GM12864 (cell line): ENCODE measurements around the gene KHDRBS2.

ENCODE experiments used
- DNase-seq: peaks from one replicate; pipeline ENCODE4 v3.0.0-alpha.2; 2011; ENCODE audit warnings: low read depth
- H3K4me3 ChIP-seq: 2 replicates; pipeline ENCODE4 v1.5.1; 2011; ENCODE audit warnings: mild to moderate bottlenecking, low read depth, low read length, control low read depth
- CTCF ChIP-seq: IDR thresholded peaks from 2 replicates; pipeline ENCODE4 v1.5.1; 2011; ENCODE audit warnings: low read depth, mild to moderate bottlenecking, moderate library complexity, low read length, control low read depth, inconsistent platforms; ENCODE audit errors: missing control alignments

Gene KHDRBS2

GRCh38 chr6:62043084-62043483 lies 242.9 kb downstream of the KHDRBS2 start:
- no peak for TF ChIP-seq CTCF

GRCh38 chr6:62042429-62042828 lies 243.6 kb downstream of the KHDRBS2 start:
- no peak overlapping the region for H3K4me3 ChIP-seq
- no peak for TF ChIP-seq CTCF
- DNase-seq, result no peak

More at GRCh38 chr6:62043084-62043483, 242.9 kb downstream of the KHDRBS2 start:
- no peak overlapping the region for H3K4me3 ChIP-seq
- no peak for DNase-seq

GRCh38 chr6:62039605-62040004 lies 246.4 kb downstream of the KHDRBS2 start:
- no peak overlapping the region for H3K4me3 ChIP-seq
- TF ChIP-seq CTCF, result no peak
- no peak for DNase-seq

- H3K4me3 ChIP-seq, result no peak overlapping the region
- TF ChIP-seq CTCF, result no peak
- no peak for DNase-seq
Observed at GRCh38 chr6:62037445-62037844, 248.6 kb downstream of the KHDRBS2 start.

- TF ChIP-seq CTCF, result no peak
- H3K4me3 ChIP-seq, result no peak overlapping the region
- no peak for DNase-seq
Observed at GRCh38 chr6:62035952-62036351, 250.1 kb downstream of the KHDRBS2 start.

- DNase-seq, result no peak
- no peak for TF ChIP-seq CTCF
- no peak overlapping the region for H3K4me3 ChIP-seq
Observed at GRCh38 chr6:62013719-62014118, 272.3 kb downstream of the KHDRBS2 start.

GRCh38 chr6:62009445-62009844 lies 276.6 kb downstream of the KHDRBS2 start:
- no peak for DNase-seq
- H3K4me3 ChIP-seq, result no peak overlapping the region
- TF ChIP-seq CTCF, result no peak
